Limb (tissue), 2 donors: ENCODE measurements around the gene ABLIM1.

ENCODE experiments used
- DNase-seq, 2 donors: peaks; one replicate each; pipeline ENCODE4 v3.0.0-alpha.2; 2016; ENCODE audit errors: extremely low spot score in 2 of 2

ABLIM1 gene

GRCh38 chr10:114680543-114681117 lies 22.6 kb upstream of the ABLIM1 start:
- no peak for DNase-seq

DNA sequence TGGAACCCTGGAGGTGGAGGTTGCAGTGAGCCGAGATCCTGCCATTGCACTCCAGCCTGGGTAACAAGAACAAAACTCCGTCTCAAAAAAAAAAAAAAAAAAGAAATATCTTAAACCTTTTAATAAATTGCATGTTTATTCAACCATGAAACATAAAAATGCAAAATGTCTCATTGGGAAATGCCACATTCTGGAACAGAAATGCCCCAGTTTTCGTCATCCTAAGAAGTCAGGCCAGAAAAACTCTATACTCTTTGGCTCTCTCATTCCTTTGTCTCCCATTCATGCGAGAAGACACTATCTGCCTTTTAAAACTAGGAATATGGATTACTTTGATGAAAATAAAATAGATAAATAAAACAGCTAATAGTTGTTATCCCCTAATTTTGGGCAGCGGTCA lies 21.5 kb upstream of the ABLIM1 start:
- no peak for DNase-seq

DNA sequence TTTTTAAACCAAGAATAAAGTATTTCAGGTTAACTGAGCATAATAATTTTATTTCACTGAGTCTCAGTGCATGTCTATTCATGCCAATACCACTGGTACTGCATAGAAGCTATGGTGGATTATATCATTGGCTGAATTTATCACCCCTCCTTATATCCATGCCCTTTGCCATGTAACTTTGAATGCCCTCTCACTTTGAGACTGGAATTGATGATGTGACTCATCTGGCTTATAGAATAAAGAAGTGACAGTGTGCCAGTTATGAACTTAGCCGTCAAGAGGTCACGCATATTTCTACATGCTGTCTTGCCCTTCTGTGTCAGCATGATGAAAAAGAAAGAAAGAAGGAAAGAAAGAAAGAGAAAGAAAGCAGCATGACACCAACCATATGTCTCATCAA lies 20.7 kb upstream of the ABLIM1 start:
- DNase-seq: no peak

DNA sequence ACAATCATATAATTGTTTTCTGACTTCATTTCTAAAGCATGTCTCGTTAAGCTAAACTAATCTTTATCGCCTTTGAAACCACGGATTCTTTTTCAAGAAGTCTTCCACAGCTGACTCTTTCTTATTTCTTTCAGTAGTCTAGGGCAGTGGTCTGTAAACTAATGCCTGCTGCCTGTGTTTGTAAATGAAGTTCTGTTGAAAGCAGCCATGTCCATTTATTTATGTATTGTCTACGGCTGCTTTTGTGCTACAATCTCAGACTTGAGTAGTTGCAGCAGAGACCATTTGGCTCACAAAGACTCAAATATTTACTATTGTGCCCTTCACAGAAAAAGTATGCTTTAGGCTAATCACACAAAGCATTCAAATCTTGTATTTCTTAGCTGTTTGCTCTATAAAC lies 20.3 kb upstream of the ABLIM1 start:
- DNase-seq: no peak

DNA sequence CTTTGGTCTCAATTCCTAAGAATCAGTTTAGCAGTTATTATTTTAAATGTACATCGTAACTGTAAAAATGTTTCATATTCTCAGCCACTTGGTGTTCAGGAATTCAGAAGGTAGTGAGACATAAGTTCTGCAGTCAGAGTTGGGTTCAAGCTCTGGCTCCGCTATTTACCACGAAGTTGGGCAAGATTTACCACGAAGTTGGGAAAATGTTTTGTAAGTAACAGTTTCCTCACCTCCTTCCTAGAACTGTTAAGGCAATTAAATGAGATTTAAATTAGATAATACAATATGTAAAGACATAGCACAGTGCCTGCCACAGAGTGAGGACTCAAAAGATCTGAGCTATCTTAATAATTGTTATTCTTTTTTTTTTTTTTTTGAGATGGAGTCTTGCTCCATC lies 16.3 kb upstream of the ABLIM1 start:
- no peak for DNase-seq

DNA sequence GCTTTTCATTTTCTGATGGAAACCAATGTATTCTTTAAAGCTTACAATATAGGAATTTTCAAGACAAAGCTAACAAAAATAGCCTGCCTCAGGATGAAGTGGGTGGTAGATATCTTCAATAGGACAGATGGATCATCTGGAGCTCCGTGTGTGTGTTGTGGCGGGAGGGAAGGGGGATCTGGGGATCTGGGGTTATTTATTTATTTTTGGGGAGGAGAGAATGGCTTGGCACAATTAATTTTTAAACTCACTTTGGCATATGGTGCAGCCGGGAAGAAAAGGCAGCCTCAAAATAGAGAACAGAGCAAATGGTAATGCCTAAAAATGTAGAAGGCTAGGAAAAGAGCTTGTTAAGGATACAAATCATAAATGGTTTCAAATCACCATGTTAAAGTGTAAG lies 11.6 kb upstream of the ABLIM1 start:
- no peak for DNase-seq

DNA sequence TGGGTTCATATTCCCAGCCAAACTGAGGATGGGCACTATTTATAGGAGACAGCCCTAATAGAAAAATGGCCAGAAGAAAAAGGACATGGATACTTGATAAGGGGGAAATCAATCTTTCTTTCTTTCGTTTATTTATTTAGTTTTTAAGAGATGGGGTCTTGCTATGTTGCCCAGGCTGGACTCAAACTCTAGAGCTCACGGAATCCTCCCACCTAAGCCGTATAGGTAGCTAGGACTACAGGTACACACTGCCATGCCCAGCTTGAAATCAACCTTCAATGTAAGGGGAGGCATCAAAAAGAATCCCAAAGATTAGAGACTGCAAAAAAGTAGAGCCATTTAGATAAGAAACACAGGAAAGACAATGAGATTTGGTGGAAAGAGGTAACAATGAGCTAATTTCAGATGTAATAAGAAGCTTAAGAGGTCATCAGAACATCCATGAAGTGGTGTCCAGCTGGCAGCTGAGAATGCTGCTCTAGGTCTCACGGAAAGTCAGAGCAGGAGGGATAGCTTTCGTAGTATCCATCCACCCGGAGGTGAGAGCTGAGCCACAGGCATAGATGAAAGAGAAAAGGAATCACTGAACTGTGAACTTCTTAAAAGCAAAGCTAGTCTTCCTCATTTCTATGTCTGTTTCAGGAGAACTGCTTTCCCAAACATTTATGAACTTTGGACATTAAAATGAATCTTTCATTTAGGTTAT lies 10.5 kb upstream of the ABLIM1 start:
- DNase-seq: no peak

- no peak for DNase-seq
Measured at GRCh38 chr10:114665873-114666272, 7.8 kb upstream of the ABLIM1 start.

DNA sequence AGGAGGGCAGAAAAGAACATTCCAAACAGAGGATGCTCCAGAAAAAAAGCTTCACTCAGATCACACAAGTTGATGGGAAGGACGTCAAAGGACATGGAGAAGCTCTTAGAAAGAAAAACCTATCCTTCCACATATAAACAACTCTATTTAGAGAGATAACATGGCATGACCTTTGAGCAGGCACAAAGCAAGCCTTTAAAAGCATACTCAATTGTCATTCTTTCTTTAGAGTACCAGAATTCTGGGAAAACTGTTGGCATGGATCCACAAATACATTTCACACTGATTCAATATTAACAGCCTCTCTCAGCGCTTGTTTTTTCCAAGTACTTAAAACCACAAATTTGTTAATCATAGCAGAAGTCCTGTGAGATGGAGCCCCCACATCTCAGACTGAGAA lies 7.3 kb upstream of the ABLIM1 start:
- DNase-seq: no peak

DNA sequence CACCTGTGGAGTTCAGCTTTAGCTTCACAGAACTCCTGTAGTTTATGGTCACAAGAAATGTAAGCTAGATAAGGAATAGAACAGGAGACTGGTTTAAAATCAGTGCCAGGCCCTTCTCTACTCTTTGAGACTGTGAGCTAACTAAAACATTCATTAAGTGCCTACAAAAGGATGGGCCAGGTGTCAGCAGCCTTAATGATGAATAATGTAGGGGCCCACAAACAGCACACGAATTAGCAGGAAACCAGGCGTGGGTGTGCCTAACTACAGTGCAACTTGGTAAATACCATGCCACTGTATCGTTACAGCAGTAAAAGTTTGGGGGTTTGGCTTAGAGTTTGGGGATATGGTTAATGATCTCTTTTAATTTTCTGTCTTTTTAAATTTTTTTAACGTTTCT lies 6.1 kb upstream of the ABLIM1 start:
- DNase-seq: no peak

DNA sequence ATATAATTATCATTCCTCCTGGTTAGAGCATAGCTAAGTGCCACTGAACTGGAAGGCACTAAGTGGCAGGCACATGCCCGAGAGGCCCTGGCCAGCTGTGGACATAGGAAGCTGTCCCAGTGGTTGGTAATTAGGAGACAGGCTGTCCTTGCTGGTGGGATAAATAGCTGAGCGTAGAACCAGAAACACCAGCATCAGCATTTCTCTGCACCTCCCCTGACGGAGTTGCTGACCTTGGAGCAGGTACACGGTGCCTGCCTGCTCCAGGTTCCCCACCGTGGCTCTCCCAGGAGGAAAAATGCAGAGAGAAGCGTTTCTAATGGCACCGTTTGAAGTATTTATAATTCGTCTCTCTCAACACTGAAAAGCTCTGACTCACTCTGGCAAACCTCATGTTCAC lies 5.6 kb upstream of the ABLIM1 start:
- no peak for DNase-seq

DNA sequence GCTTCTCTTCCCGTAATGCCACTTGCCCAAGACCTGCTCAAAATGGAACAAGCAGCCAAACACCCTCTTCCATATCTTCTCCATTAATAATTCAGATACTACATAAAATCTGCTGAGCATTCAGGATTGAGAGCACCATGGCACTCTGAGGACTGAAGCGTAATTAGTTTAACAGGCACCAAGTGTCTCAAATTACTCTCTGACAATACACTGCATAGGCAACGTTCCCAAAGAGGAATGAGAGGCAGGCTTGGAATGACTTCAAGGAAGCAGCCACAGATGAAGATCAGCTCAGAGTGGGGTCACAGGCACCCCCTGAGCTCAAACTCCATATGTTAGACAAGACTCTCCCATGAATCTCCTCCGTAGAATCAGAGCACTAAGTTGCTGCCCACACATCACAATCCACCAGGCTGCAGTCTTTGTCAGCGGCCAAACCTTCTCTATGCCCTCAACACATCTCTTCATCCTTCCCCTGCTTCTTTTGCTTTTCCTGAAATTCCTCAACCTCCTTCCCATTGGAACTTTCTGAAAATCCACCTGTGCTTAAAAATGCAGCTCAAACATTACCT lies 4.7 kb upstream of the ABLIM1 start:
- no peak for DNase-seq

- DNase-seq: no peak
Measured at GRCh38 chr10:114661212-114661880, 3.3 kb upstream of the ABLIM1 start.

GRCh38 chr10:114655671-114656070 lies 2.4 kb downstream of the ABLIM1 start:
- DNase-seq: no peak

- no peak for DNase-seq
Measured at GRCh38 chr10:114654822-114655575, 3.1 kb downstream of the ABLIM1 start.

DNA sequence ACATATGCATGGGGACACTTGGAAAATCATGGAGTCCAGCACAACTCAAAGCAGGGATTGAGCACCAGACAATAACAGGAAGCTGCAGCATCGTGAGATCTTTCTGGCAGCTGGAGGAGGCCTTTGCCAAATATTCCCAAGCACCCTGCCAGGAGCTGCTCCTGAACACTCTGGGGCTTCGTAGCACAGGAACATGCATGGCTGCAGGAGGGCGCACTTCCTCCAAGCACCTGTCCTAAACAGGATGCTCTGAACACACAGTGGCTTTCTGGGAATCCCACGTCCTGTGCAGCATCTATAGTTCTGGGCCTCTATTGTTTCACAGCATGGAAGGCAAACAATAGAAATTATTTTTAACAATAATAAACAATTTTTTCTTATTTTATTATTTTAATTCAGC lies 4.1 kb downstream of the ABLIM1 start:
- DNase-seq: no peak

- DNase-seq: no peak
Measured at GRCh38 chr10:114652402-114653368, 5.4 kb downstream of the ABLIM1 start.

- no peak for DNase-seq
Measured at GRCh38 chr10:114650831-114651230, 7.2 kb downstream of the ABLIM1 start.

GRCh38 chr10:114650266-114650665 lies 7.8 kb downstream of the ABLIM1 start:
- no peak for DNase-seq

- no peak for DNase-seq
Measured at GRCh38 chr10:114649217-114649903, 8.7 kb downstream of the ABLIM1 start.
